Measurements from ENCODE around the gene ATP13A1.
"Not testable (repeated sequence)": the region's sequence is repeated elsewhere in the genome, so short reads cannot be mapped to it uniquely, and the experiment has no call there.

ATP13A1 gene

DNA sequence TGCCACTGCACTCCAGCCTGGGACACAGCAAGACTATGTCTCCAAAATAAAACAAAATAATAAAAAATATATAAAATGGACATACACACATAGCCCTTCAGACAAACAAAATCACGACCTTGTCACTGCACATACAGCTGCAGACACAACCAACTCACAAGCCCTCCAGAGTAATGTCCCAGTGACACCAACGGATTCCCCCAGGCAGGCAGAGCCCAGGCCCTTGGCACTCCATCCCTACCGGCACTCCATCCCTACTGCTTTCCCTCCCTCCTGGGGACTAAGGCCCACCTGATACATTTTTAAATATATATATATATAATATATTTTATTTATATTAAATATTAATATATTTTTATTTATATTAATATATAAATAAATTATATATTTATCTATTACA, 23.6 kb upstream of the ATP13A1 start:
- Histone ChIP-seq H4K20me1 (no peaks in the 10 kb centered on the region), H3K4me1 (no peaks in the 10 kb centered on the region), H3K4me2 (no peak overlapping the region), H3K36me3 (peaks cover 58% of the 10 kb centered on the region), H3K9ac (no peak overlapping the region), H3K27ac (no peak overlapping the region), H3K4me3 (no peak overlapping the region), H3K9me3 (peaks cover 72% of the 10 kb centered on the region), H3K27me3 (no peaks in the 10 kb centered on the region)
- TF ChIP-seq Cebpa-rat (IDR thresholded peaks at IDR 0.05), result no peak

- H3K9ac ChIP-seq, result no peak overlapping the region
- TF ChIP-seq Cebpa-rat (IDR thresholded peaks at IDR 0.05), result no peak
- no peaks in the 10 kb centered on the region for H4K20me1 ChIP-seq
- H3K4me2 ChIP-seq, result no peak overlapping the region
- H3K4me3 ChIP-seq, result no peak overlapping the region
- H3K9me3 ChIP-seq, result peaks cover 72% of the 10 kb centered on the region
- H3K4me1 ChIP-seq, result no peaks in the 10 kb centered on the region
- no peak overlapping the region for H3K27ac ChIP-seq
- no peaks in the 10 kb centered on the region for H3K27me3 ChIP-seq
- peaks cover 60% of the 10 kb centered on the region for H3K36me3 ChIP-seq
Observed at GRCh38 chr19:19686580-19686979, 23.1 kb upstream of the ATP13A1 start.

DNA sequence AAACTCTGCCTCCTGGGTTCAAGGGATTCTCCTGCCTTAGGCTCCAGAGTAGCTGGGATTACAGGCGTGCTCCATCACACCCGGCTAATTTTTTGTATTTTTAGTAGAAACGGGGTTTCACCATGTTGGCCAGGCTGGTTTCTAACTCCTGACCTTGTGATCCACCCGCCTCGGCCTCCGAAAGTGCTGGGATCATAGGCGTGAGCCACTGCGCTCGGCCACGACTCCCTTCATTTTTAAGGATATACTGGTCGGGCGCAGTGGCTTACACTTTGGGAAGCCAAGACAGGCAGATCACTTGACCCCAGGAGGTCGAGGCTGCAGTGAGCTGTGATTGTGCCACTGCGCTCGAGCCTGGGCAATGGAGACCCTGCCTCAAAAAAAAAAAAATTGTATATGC, 22.6 kb upstream of the ATP13A1 start:
- not testable (repeated sequence) for H3K4me1 ChIP-seq, H3K4me2 ChIP-seq, H3K27me3 ChIP-seq, H3K4me3 ChIP-seq, H3K9ac ChIP-seq, H3K27ac ChIP-seq, H4K20me1 ChIP-seq
- Histone ChIP-seq H3K36me3 (peaks cover 63% of the 10 kb centered on the region), H3K9me3 (peaks cover 72% of the 10 kb centered on the region)

GRCh38 chr19:19679176-19680073, 15.9 kb upstream of the ATP13A1 start:
- H3K27ac ChIP-seq, result no peak overlapping the region
- H3K9me3 ChIP-seq, result peaks cover 100% of the 10 kb centered on the region
- no peaks in the 10 kb centered on the region for H3K27me3 ChIP-seq
- TF ChIP-seq Cebpa-rat (IDR thresholded peaks at IDR 0.05), result no peak
- H3K4me3 ChIP-seq, result no peak overlapping the region; the same call in 1 of the 2 replicates
- H3K9ac ChIP-seq, result no peak overlapping the region
- H3K4me2 ChIP-seq, result no peak overlapping the region
- H3K36me3 ChIP-seq, result peaks cover 99% of the 10 kb centered on the region
- H4K20me1 ChIP-seq, result no peaks in the 10 kb centered on the region
- no peaks in the 10 kb centered on the region for H3K4me1 ChIP-seq

- no peak for TF ChIP-seq Cebpa-rat (IDR thresholded peaks at IDR 0.05)
- Histone ChIP-seq H3K27ac (no peak overlapping the region), H4K20me1 (no peaks in the 10 kb centered on the region), H3K4me3 (peak overlapping the region; percentile 31; the same call in 1 of the 2 replicates), H3K36me3 (peaks cover 99% of the 10 kb centered on the region), H3K27me3 (no peaks in the 10 kb centered on the region), H3K4me2 (no peak overlapping the region), H3K9ac (no peak overlapping the region), H3K4me1 (no peaks in the 10 kb centered on the region), H3K9me3 (peaks cover 100% of the 10 kb centered on the region)
Observed at GRCh38 chr19:19677579-19677978, 14.1 kb upstream of the ATP13A1 start.

DNA sequence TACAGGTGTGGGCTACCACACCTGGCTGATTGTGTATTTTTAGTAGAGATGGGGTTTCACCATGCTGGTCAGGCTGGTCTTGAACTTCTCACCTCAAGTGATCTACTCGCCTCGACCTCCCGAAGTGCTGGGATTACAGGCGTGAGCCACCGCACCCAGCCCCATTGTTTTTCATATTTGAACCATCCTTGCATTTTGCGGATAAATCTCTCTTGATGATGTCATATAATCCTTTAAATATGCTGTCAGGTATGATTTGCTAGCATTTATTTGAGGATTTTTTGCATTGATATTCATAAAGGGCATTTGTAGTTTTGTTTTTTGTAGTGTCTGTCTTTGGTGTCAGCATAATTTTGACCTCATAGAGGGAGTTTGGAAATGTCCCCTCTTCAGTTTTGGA, 10.8 kb upstream of the ATP13A1 start:
- Histone ChIP-seq H3K4me3 (no peak overlapping the region), H3K9ac (no peak overlapping the region), H3K4me1 (peaks cover 14% of the 10 kb centered on the region), H3K27ac (no peak overlapping the region), H3K36me3 (peaks cover 83% of the 10 kb centered on the region), H4K20me1 (no peaks in the 10 kb centered on the region), H3K4me2 (no peak overlapping the region), H3K27me3 (no peaks in the 10 kb centered on the region), H3K9me3 (peaks cover 91% of the 10 kb centered on the region)
- TF ChIP-seq Cebpa-rat (IDR thresholded peaks at IDR 0.05), result no peak

- peaks cover 68% of the 10 kb centered on the region for H3K36me3 ChIP-seq
- H3K9ac ChIP-seq, result no peak overlapping the region
- H3K4me2 ChIP-seq, result no peak overlapping the region
- H3K9me3 ChIP-seq, result peaks cover 76% of the 10 kb centered on the region
- H3K27ac ChIP-seq, result no peak overlapping the region
- no peak overlapping the region for H3K4me3 ChIP-seq
- TF ChIP-seq Cebpa-rat (IDR thresholded peaks at IDR 0.05), result no peak
- peaks cover 20% of the 10 kb centered on the region for H3K4me1 ChIP-seq
- H4K20me1 ChIP-seq, result no peaks in the 10 kb centered on the region
- no peaks in the 10 kb centered on the region for H3K27me3 ChIP-seq
Observed at GRCh38 chr19:19672816-19673215, 9.3 kb upstream of the ATP13A1 start.

- H3K9me3 ChIP-seq, result peaks cover 49% of the 10 kb centered on the region
- H3K4me3 ChIP-seq, result peak overlapping the region; percentile 95
- H3K36me3 ChIP-seq, result peaks cover 41% of the 10 kb centered on the region
- no peaks in the 10 kb centered on the region for H4K20me1 ChIP-seq
- peaks cover 36% of the 10 kb centered on the region for H3K4me1 ChIP-seq
- no peak overlapping the region for H3K27ac ChIP-seq
- H3K27me3 ChIP-seq, result no peaks in the 10 kb centered on the region
- TF ChIP-seq Cebpa-rat (IDR thresholded peaks at IDR 0.05), result no peak
- peak overlapping the region; percentile 95 for H3K9ac ChIP-seq
- H3K4me2 ChIP-seq, result peak overlapping the region; percentile 86
Observed at GRCh38 chr19:19670070-19670551, 6.6 kb upstream of the ATP13A1 start.

GRCh38 chr19:19668230-19669012, 4.9 kb upstream of the ATP13A1 start, which contains the start of gene ZNF101:
Gene ZNF101 (plus strand): TSS chr19:19668839. CDS start chr19:19668964, 125 bp downstream.
- Histone ChIP-seq H3K4me3 (peak within 1 kb of the TSS; percentile 95), H4K20me1 (no peaks in the 10 kb centered on the region), H3K36me3 (peaks cover 24% of the 10 kb centered on the region), H3K27ac (peak within 1 kb of the TSS; percentile 96), H3K9me3 (peaks cover 32% of the 10 kb centered on the region), H3K9ac (peak within 1 kb of the TSS; percentile 95), H3K4me2 (peak within 1 kb of the TSS; percentile 86), H3K4me1 (peaks cover 42% of the 10 kb centered on the region), H3K27me3 (no peaks in the 10 kb centered on the region)
- TF ChIP-seq Cebpa-rat (IDR thresholded peaks at IDR 0.05), result no peak

- H3K27me3 ChIP-seq, H3K9me3 ChIP-seq, H3K4me2 ChIP-seq, H3K9ac ChIP-seq, H3K27ac ChIP-seq, H3K4me3 ChIP-seq: not testable (repeated sequence)
- Histone ChIP-seq H3K36me3 (peaks cover 12% of the 10 kb centered on the region), H4K20me1 (peaks cover 27% of the 10 kb centered on the region), H3K4me1 (peaks cover 63% of the 10 kb centered on the region)
Observed at GRCh38 chr19:19665420-19665948, 2.0 kb upstream of the ATP13A1 start.

All from BLaER1 (cell line).